Urinary bladder (tissue), 4 donors: ENCODE results near the gene PRKCB. TPM values are rescaled to one million over a fixed set of nuclear protein-coding genes. Genes with fewer than 3 reads are reported as not detected.

Experiments used
- DNase-seq: peaks from one replicate; pipeline ENCODE4 v3.0.0-alpha.2; 2015; ENCODE audit errors: extremely low spot score
- H3K27ac ChIP-seq: one replicate; pipeline ENCODE4 v1.5.1; 2013; ENCODE audit warnings: low read depth, mild to moderate bottlenecking, moderate library complexity
- H3K36me3 ChIP-seq: one replicate; pipeline ENCODE4 v1.6.1; 2013; ENCODE audit warnings: mild to moderate bottlenecking, moderate library complexity; ENCODE audit not compliant: insufficient read depth
- H3K4me1 ChIP-seq: one replicate; pipeline ENCODE4 v1.6.1; 2013; ENCODE audit warnings: mild to moderate bottlenecking, moderate library complexity; ENCODE audit not compliant: insufficient read depth
- H3K4me3 ChIP-seq: one replicate; pipeline ENCODE4 v1.5.1; 2013; ENCODE audit warnings: low read depth, low read length
- WGBS: extraction: QIAGEN DNeasy Blood & Tissue Kit; methylation state at CpG from one replicate; pipeline ENCODE4 v1.1.7; 2013; 5-methylcytosine and 5-hydroxymethylcytosine counted together
- polyA plus RNA-seq: library from polyadenylated mRNA; stranded (reverse); fragments of 200-250 nt; gene quantifications from one replicate; pipeline ENCODE4 v1.2.3, GENCODE V29; 2013
- total RNA-seq: library from RNA; depleted of rRNA; stranded (reverse); fragments of >200 nt; gene quantifications from one replicate; pipeline ENCODE4 v1.2.3, GENCODE V29; 2014
- donor health status: healthy with polysubstance abuse.
- donor health status: healthy.

Gene PRKCB
- total and polyA plus RNA-seq, 2 donors: 7.0 to 8.9 TPM

DNA sequence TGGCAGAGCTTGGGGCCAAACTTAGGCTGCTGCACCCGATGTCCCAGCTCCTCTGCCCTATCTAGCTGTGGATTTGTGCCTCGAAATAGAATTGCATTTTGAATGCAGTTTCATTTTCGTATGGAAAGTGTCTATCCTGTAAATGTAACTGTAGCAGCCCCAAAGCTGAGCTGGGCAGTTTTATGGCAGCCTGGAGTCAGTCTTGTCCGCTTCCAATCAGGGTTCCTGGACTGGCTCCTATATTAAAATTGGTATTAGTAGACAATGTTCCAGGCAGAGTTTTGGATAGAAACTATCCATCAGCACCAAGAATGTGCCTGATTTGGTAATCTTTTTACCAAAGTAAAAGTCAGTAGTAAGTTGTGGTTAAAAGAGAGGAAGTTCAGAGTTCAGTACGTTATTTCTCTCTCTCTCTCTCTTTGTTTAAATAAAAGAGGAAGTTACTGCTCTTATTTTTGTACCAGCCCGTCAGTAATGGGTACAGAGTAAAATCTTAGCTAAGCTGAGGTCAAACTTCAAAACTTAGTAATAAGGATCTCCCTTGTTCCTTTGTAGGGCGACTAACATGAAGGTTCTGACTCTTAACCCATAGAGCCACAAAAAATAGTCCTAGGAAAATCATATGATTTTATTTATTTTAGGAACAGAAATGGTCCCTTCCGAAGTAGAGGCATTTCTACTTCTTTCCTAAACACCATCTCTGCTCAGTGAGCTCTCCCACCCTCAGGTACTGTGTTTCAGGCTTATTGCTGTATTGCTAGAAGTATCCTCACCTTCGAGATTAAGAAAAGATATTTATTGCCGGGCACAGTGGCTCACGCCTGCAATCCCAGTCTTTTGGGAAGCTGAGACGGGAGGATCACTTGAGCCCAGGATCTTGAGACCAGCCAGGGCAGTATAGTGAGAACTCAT is 28.0 kb downstream of the PRKCB start:
- no peak for DNase-seq
- Histone ChIP-seq H3K4me3 (no peak overlapping the region), H3K36me3 (no peaks in the 10 kb centered on the region), H3K4me1 (no peaks in the 10 kb centered on the region), H3K27ac (no peak overlapping the region)
- 40% methylated on average over 12 of the region's 12 CpGs for WGBS

DNA sequence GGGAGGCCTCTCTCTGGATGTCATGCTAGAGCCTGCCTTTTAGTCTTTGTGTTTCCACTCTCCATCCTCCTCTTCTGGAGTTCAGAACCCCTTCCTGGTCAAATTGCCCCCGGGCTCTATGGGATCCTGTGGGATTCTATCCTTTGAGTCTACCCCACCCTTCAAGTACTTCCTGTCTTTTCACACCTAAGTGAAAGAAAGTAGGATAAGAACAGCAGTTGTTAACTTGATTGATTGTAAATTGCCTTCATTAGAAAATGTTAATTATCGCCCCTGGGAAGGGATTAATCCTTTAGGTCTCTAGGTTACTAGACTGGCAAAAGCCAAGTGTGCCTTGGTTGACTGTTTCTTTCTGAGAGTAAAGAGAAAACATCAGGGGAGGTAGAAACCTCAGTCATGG is 30.1 kb downstream of the PRKCB start:
- H3K36me3 ChIP-seq: no peaks in the 10 kb centered on the region
- no peaks in the 10 kb centered on the region for H3K4me1 ChIP-seq
- no peak for DNase-seq
- no peak overlapping the region for H3K27ac ChIP-seq
- H3K4me3 ChIP-seq: no peak overlapping the region
- 37% methylated on average over 2 of the region's 2 CpGs for WGBS

DNA sequence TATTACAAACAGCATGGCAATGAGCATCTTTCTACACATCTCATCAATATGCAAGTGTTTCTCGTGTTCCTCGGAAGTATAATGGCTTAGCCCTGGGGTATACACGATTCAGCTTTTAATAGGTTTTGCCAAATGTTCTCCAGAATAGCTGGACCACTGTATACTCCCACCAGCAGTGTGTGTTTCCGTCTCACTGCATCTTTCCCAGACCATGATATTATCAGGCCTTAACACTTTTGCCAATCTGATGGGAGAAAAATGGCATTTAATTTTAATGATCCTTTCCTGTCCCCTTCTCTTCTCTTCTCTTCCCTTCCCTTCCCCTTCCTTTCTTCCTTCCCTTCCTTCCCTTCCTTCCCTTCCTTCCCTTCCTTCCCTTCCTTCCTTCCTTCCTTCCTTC is 30.8 kb downstream of the PRKCB start:
- Histone ChIP-seq H3K27ac (no peak overlapping the region), H3K36me3 (no peaks in the 10 kb centered on the region), H3K4me3 (no peak overlapping the region), H3K4me1 (no peaks in the 10 kb centered on the region)
- whole genome bisulfite sequencing: 74% methylated on average over 4 of the region's 4 CpGs
- DNase-seq: no peak

DNA sequence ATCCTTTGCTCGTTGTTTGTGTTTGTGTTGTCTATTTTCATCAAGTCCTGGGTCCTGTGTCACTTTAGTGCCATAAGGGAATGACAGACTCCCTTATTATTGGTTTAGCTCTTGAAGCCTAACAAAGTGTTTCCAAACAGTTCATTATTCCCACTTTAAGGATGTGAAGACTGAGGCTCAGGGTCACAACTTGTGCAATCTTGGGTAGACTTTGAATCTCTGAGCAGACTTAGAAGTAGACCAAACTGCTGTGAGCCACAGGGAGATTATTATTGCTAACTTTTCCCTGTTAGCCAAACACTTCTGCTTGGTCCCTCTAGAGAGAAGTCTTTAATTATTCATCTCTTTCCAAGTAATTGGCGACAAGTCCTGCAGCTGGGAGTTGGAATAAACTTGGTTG is 31.8 kb downstream of the PRKCB start:
- no peaks in the 10 kb centered on the region for H3K4me1 ChIP-seq
- DNase-seq: no peak
- no peaks in the 10 kb centered on the region for H3K36me3 ChIP-seq
- no peak overlapping the region for H3K4me3 ChIP-seq
- WGBS: 85% methylated on average over 2 of the region's 2 CpGs
- H3K27ac ChIP-seq: no peak overlapping the region

DNA sequence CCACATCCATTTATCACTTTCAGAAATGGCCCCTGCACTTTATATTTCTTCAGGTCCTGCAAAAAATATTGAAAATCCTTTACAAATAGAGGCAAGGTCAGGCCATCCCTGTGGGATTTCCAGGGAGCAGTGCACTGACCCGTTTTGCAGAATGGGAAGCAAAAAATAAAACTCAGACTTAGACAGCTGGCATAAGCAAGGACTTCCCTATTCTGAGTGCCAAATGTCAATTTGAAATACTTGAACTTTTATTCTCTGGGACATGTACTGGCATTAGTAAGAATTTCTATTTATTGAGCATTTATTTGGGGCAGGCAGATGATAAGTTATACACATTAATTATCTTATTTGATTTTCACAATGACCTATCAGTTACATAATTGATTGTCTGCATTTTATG is 32.4 kb downstream of the PRKCB start:
- 44% methylated on average over 1 of the region's 1 CpG for WGBS
- no peak overlapping the region for H3K27ac ChIP-seq
- DNase-seq: no peak
- H3K36me3 ChIP-seq: no peaks in the 10 kb centered on the region
- H3K4me1 ChIP-seq: no peaks in the 10 kb centered on the region
- no peak overlapping the region for H3K4me3 ChIP-seq

DNA sequence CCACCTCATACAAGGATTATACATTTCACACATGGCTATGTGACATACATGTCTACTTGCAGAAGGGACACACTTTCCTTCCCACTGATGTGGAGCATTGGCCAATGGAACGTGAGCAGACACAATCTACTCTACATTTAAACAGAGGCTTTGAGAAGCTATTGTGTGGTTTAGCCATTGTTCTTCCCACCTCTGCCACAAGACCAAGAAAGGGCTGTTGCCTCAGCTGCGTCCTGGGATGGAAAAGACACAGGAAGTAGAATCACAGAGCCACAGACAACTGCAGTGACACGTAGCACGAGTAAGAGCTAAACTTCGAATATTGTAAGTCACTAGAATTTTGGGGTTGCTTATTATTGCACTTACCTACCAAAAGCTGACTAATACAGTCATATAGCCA is 33.3 kb downstream of the PRKCB start:
- no peak overlapping the region for H3K4me3 ChIP-seq
- H3K27ac ChIP-seq: no peak overlapping the region
- no peak for DNase-seq
- H3K36me3 ChIP-seq: no peaks in the 10 kb centered on the region
- WGBS: 68% methylated on average over 5 of the region's 5 CpGs
- no peaks in the 10 kb centered on the region for H3K4me1 ChIP-seq

DNA sequence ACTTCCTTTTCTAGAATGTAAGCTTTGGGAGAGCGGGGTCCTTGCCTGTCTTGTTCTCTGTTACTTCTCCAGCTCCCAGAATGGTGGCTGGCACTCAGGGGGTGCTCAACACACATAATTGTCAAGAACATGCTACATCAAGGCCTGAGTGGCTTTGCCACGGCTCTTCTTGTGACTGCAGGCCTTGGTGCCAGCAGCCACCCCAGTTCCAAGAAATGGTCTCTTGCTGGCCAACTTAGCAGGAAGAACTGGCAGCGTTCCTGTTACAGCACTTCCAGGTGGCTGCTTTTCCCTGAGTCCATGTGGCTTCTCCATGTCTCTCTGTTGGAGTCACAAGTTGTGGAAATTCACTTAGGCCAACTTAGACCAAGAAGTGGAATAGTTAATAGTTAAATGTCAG is 36.1 kb downstream of the PRKCB start:
- WGBS: 67% methylated on average over 3 of the region's 3 CpGs
- no peak overlapping the region for H3K4me3 ChIP-seq
- no peak for DNase-seq
- no peaks in the 10 kb centered on the region for H3K36me3 ChIP-seq
- no peaks in the 10 kb centered on the region for H3K4me1 ChIP-seq
- H3K27ac ChIP-seq: no peak overlapping the region

DNA sequence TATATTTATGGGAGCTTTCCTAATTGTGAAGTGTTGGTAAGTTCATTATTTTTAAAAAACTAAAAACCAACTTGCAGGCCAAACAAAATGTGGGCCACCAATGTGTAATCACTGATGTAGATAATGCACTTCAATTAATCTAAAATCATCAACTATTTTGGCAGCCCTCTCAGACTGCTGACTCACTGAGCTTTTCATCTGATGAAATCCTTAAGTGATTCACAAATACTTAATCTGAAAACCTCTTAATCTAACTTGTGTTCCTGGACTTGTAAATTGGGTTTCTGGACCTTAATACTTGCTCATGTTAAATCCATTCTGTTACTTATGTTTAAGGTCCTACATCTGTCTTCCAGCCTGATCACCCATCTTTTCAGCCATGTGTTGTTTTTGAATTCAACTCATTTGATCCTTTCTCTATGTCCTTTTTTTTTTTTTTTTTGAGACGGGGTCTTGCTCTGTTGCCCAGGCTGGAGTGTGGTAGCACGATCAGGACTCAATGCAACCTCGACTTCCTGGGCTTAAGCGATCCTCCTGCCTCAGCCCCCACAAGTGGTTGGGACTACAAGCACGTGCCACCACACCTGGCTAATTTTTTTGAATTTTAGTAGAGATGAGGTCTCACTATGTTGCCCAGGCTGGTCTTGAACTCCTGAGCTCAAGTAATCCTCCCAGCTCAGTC is 39.0 kb downstream of the PRKCB start:
- no peak overlapping the region for H3K4me3 ChIP-seq
- H3K36me3 ChIP-seq: no peaks in the 10 kb centered on the region
- H3K4me1 ChIP-seq: no peaks in the 10 kb centered on the region
- H3K27ac ChIP-seq: no peak overlapping the region
- no peak for DNase-seq
- 89% methylated on average over 5 of the region's 5 CpGs for WGBS

DNA sequence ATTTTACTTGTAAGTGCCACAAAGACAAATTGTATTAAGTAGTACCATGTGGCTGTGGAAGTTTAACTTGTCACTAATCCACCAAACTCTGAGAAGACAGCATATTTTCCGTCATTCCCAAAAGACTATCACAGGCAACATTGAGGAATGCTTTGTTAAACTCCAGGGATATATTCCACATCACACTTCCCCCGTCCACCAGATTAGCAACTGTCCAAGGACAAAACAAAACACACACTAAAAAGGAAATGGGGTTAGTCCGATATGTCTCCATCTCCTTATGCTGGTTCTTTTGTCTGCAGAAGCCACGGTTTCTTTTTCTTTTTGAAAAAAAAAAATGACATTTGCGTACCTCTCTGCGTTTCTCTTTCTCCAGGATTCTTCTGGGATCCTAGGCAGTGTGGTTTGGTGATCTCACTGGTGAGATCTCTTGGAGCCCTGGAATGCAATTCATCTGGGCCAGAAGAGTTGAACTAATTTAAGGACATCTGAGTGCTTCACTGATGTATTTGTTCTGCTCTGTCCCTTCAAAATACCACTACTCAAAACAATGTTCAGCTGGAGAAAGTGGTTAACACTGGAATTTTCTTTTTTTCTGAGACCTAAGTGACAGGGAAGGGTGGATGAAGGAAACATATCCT is 40.6 kb downstream of the PRKCB start:
- 34% methylated on average over 6 of the region's 6 CpGs for WGBS
- H3K36me3 ChIP-seq: no peaks in the 10 kb centered on the region
- no peak overlapping the region for H3K27ac ChIP-seq
- H3K4me3 ChIP-seq: no peak overlapping the region
- H3K4me1 ChIP-seq: no peaks in the 10 kb centered on the region
- no peak for DNase-seq

DNA sequence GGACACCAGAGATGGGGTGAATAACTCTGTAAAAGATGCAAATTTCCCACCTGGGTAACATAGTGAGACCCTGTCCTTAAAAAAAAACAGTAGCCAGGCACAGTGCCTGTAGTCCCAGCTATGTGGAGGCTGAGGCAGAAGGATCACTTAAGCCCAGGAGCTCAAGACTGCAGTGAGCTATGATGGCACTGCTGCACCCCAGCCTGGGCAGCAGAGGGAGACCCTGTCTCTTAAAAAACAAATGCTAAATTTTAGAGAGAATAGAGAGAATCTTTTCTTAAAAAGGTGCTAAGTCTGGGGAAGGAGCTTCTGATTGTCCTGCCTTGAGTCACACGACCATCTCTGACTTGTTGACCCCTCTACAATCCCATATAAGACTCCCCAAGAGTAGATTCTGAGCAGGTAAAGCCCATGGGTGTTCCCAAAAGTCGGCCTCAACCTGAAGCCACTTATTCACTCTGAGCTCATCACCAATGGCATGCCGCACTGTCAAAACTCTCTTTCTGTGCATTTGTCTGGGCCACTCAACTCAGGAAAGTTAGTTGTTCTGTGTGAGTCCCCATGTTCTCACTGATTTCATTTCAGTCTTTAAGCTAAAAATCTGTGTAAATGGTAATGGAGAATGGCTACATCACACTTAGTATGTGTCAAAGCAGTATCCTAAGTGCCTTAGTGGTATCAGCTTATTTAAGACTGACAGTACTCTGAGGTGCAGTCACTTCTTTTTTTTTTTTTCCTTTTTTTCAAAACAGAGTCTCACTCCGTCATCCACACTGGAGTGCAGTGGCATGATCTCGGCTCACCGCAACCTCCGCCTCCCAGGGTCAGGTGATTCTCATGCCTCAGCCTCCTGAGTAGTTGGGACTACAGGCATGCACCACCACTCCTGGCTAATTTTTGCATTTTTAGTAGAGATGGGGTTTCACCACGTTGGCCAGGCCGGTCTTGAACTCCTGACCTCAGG is 41.6 kb downstream of the PRKCB start:
- no peak for DNase-seq
- no peaks in the 10 kb centered on the region for H3K36me3 ChIP-seq
- no peaks in the 10 kb centered on the region for H3K4me1 ChIP-seq
- 88% methylated on average over 9 of the region's 9 CpGs for WGBS
- no peak overlapping the region for H3K27ac ChIP-seq
- no peak overlapping the region for H3K4me3 ChIP-seq

DNA sequence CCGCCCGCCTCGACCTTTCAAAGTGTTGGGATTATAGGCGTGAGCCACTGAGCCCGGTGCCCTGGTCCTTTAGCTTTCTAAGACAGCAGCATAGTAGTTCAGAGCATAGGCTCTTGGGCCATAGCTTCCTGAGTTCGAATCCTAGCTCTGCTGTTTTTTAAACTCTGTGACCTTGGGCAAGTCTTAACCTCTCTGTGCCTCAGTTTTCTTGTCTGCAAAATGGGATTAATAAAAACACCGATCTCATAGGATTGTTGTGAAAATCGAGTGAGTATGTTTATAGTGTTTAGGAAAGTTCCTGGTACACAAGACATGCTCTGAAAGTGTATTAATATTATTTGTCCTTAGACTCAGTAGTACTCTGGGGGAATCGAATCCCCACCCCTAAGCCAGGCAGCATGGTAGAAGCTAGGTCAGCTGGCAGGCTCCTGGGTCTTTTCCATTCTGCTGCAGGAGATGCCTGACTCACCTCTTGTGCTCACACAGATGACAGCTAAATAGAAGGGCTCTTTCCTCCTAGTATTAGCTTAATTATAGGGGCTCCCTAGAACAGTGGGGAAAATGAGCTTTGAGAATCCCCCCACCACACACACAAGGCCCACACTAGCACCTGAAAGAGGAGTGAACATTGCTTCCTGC is 44.1 kb downstream of the PRKCB start:
- Histone ChIP-seq H3K36me3 (no peaks in the 10 kb centered on the region), H3K4me3 (no peak overlapping the region), H3K4me1 (no peaks in the 10 kb centered on the region), H3K27ac (no peak overlapping the region)
- whole genome bisulfite sequencing: 89% methylated on average over 9 of the region's 9 CpGs
- DNase-seq: no peak

DNA sequence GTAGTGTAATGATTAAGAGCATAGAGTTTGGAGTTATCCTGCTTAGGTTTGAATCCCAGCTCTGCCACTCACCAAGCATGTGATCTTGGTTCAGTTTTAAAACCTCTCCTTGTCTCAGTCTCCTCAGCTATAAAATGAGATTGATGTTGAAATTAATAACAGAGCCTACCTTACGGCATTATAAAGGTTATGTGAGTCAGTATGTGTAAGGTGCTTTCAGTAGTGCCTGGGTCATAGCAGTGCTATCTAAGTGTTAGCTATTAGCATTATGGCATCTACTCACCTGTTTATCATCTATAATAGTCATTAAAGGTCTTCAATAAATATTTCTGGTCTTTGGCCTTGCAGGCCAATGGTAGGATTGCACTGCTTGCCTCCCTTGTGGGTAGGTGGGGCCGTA is 53.4 kb downstream of the PRKCB start:
- no peak for DNase-seq
- Histone ChIP-seq H3K36me3 (no peaks in the 10 kb centered on the region), H3K4me3 (no peak overlapping the region), H3K4me1 (no peaks in the 10 kb centered on the region), H3K27ac (no peak overlapping the region)
- 90% methylated on average over 2 of the region's 2 CpGs for WGBS

DNA sequence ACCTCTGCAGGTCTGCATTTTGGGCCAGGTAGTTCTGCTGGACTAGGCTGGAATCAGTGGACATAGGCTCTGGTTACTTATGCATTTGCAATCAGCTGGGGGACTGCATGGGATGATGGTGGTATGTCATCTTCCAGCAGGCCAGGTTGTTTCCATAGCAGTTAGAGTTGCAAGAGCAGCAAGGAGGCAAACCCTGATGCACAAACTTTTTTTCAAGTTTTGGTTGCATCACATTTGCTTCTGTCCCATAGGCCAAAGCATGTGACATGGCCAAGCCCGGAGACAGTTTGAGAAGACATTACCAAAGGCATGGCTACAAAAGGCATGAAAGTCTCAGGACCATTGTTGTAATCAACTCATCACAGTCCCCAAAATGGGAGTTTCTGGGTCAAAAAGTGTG is 58.2 kb downstream of the PRKCB start:
- Histone ChIP-seq H3K4me1 (no peaks in the 10 kb centered on the region), H3K4me3 (no peak overlapping the region), H3K27ac (no peak overlapping the region), H3K36me3 (no peaks in the 10 kb centered on the region)
- 88% methylated on average over 1 of the region's 1 CpG for WGBS
- no peak for DNase-seq
